HG02884 (cell line): ENCODE results near the gene ADGRD2.

Experiments
- ATAC-seq: cut with Tn5 transposase; IDR thresholded peaks from one replicate; pipeline ENCODE4 v1.9.1; 2021; ENCODE audit warnings: mild to moderate bottlenecking, moderate library complexity; ENCODE audit not compliant: unreplicated experiment

The ADGRD2 gene

DNA sequence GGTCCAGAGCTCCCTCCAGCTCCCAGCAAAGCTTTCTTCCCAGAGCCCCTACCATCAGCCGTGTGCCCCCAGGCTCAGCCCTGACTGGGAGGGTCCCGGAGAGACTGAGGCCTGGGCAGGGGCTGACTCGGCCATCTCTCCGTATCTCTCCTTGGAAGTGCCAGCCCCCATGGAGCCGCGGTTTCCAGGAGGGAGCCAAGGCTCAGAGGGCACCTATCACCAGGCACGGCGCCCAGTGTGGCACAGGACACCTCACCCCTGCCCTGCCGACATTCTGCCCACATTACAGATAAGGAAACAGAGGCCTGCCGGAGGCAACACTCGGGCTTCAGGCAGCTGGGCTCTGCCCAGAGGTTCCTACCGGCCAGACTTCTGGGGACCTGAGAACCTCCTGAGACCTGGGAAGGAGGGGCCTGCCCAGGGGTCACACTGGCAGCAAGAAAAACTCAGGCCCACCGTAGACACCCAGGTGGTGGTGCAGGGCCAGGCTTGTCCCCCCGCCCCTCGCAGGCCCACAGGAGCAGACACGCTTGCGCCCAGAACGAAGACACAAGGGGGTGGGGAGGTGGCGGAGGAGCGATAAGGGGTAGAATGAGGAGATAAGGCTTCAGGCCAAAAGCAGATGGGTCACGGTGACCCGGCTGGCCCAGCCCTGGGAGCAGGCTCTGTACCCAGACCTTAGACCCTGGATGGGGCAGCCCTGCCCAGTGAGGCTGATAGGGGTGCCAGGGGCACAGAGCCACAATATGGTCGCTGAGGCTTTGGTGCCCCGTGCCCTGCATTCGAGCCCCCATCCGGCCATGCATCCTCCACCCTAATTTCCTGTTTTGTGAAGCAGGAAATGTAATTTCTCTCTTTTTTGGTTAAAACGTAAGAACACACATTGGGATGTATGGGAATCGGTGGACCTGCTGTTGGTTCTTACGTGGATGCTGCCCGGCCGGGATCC lies 45.1 kb downstream of the ADGRD2 start:
- no peak for ATAC-seq

DNA sequence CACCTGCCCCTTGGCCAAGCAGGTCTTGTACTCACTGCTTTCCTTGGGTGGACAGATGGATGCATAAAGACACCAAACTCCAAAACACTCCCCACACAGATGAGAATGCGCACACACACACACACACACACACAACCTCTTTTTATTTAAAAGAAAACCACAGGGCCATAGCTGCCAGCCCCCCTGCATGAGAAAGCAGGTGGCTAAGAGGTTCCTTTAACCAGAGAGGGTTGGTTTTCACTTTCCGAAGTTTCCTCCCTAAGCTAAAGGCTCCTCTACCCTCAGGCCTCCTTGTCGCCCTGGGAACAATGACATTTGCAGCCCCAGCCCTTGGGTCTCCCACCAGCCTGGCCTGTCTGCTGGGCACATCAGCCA lies 45.8 kb downstream of the ADGRD2 start:
- no peak for ATAC-seq

DNA sequence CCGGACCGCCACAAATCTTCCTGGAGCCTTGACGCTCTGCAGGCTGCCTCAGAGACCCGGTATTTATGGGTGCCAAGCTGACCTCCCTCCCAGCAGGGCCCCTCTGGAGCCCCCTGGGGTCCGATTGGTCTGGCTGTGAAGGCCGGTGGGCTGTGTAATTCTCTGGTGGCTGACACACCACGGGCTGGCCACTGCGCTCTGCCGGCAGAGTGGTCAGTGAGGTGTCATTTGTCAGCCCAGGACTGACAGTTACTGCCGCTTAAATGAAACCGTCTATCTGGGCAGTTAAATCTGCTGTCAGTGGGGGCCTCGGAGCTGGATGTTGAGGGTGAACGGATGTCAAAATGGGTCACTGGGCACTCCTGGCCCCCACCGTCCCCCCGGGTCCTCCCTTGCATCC lies 46.2 kb downstream of the ADGRD2 start:
- ATAC-seq: no peak

DNA sequence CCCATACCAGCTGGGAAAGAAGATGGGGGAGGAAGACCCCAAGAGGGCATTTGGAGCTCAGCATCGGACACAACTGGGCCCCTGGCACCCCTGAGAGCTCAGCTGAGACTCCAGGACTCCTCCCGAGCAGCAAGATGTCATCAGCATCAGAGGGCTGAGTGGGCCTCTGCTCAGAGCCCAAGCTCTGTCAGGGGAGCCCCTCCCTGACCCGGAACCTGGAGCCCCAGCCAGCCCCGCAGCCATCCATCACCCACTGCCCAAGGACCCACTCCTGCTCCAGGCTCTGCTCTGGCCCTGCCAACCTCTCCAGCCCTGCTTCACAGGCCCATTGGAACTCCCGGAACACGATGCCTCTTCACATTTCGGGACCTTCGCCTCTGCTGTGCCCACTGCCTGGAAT lies 47.2 kb downstream of the ADGRD2 start:
- no peak for ATAC-seq

DNA sequence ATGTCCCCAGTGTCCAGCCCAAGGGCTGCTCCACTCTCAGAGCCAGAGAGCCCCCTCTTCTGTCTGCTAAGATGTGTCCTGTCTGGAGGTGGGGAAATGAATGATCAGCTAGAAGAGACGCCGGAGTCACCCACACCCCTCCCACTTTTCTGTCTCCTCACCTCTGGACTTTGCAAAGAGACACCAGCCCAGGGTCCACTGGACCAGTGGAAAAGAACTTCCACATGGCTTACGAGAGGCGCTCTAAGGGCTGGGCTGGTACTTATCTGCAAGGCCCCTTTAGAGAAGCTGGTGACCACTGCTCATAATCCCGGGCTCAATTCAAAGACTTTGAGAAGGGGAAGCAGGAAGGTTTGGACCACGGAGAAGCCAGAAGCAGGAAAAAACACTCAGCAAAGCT lies 47.8 kb downstream of the ADGRD2 start:
- no peak for ATAC-seq

DNA sequence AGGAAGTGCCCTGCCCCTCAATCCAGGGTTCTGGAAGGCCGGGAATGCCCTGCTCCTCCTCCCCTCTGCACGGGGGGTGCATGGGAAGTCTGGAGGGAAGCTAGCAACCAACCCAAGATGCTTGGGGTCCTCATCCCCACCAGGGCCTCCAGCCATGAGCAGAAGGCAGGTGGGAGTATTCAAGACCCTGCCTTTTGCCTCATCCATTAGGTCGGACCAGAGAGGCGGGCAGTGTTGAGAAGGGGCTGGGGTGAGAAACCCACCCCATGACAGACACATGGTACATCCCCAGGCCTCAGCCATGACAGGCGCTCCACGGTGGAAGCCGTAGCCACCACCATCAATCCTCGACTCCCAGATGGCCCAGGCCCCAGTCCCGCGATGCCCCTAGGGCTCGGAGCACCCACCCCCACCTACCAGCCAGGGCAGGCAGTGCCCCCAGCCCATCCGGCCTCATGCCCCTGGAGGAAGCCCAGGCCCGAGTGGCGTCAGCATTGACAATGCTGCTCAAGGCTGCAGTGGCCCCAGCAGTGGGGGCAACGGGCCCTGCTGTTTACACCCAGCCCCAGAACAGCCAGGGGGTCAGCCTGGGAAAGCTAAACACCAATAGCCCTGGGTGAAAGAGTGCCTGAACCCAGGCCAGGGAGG lies 48.4 kb downstream of the ADGRD2 start:
- no peak for ATAC-seq

DNA sequence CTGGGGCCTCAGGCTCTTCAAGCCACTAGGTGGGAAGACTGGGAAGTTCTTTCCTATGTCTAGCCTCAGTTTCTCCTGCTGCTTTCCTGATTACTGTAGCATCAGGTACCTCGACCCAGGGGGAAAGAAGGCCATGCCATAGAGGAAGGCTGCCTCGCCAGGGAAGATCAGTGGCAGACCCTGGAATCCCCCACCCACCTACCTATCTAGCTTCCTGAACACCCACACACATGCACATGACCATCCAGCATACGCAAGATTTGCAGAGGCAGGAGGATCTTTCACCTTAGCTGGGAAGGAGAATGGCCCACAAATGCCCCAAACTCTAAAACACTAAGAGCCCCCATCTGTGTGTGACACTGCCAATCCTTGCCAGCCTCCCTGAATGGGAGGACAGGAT lies 49.0 kb downstream of the ADGRD2 start:
- ATAC-seq: no peak

DNA sequence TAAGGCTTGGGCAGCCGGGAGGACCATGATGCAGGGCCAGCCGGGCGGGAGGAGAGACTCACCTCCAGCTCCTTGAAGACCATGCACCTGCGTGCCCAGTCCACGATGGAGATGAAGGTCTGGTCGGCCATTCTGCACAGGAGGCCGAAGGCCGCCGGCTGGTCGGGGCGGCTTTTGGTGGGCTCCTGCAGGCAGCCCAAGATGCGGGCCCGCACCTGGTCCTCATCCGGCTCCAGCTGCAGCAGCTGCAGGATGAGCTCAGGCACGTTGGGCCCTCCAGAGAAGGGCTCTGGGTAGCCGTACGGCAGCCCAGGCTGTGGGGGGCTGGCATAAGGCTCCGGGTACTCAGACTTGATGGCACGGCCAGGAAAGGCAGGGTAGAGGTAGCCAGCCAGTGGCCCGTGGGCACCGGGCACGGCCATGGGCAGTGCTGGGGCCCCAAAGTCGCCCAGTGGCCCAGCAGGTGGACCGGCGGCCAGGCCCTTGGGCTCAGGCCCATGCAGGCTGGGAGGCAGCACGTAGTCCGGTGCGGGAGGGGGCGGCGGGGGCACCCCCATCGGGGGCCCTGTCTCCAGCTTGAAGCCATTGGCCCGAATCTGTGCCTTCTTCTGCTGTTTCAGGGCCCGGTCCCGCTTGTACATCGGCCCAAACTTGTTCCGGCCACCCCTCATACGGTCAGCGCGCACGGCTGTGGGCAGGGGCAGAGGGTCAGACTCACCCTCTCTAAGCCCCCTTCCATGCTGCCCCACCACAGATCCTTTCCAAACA lies 50.0 kb downstream of the ADGRD2 start:
- no peak for ATAC-seq

DNA sequence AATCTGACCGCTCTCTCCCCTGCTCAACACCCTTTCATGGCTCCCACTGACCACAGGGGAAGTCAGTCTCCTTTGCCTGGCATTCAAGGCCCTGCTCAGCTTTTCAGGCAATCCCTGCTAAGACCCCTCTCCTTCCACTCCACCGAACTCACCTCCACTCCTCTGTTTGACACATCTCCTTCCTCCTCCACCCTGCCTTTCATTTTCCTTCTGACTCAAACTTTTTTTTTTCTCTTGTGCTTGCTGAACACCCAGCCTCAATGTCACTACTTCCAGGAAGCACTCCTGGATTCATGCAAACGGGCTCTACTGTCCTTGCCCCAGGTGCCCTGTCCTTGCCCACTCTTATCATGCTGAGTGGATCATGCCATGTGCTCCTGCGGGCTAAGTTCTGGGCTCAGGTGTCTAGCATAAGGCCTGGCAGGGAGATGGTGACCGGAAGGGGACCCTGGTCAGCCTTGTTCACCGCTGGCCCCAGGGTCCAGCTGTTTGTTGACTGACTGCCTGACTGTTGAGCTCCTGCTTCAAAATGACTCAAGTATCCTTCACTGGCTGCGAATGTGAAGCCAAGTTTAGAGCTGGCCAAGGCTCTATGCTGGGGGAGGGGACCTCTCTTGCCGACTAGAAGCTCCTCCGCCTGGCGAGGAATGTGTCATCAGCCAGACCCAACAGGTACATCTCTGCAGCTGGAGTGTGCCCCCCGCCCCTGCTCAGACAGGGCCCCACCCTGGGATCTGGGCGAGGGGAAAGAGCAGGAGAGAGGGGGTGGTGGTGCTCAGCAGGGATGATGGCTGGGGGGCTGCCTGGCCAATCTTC lies 50.8 kb downstream of the ADGRD2 start:
- no peak for ATAC-seq

DNA sequence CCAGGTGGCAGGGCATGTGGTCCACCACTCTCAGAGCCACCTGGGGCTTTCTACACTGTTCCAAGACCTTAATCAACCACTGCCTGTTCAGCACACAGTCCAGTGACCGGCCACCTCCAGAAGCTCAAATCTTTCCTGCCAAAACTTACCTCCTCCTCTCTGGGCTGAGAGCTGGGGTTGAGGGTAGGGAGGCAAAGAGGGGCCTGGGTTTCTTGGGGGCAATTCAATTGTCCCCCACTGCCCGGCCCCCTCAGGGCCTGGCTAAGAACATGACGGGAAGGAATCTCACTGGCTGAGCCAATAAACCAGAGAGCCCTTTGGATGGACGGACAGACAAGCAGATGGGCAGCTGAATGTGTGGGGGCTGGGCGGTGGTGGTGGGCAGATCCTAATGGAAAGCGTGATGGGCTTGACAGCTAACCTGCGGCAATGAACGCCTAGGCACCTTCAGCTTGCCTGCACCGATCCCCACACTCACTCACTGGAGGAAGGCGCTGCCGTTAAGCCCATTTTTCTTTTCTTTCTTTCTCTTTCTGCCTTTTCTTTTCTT lies 51.6 kb downstream of the ADGRD2 start:
- no peak for ATAC-seq

DNA sequence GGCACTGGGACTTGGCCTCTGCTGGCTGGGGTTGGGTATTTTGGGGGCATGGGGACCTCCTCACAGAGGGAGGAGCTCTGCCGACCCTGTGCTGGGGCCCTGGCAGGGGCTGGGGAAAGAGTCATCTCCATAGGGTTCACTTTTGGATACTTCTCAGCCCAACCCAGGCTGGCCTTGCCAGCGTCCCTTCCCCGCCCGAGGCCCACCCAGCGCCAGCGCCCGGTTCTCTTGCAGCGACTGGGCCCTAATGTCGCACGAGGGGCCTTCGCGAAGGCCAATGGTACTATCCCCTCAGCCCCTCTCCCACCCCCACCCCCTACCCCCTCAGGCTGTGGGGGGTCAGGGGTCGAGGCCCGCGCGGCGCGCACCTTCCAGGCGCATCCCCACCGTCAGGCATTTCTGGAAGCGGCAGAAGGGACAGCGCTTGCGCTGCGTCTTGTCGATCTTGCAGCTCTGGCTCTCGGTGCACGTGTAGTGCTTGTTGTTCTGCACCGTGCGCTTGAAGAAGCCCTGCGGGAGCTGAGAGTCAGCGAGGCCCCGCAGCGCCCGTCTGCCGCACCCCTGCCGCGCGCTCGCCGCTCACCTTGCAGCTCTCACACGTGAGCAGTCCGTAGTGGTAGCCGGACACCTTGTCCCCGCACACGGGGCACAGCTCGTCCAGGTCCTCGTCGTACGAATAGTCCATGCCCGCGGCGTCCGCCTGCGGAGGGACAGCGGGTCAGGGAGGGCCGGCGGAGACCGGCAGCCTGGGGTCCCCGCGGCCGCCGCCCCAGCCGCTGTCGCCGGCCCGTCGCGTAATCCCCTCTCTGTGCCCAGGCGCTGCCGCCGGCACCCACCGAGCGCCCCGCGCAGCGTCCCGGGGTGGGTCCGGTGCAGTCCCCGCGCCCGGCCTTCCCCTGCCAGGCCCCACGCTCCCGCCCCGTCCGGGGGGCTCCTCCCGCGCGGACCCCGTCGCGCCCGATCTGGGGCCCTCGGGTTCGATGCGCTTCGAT lies 52.8 kb downstream of the ADGRD2 start:
- no peak for ATAC-seq

DNA sequence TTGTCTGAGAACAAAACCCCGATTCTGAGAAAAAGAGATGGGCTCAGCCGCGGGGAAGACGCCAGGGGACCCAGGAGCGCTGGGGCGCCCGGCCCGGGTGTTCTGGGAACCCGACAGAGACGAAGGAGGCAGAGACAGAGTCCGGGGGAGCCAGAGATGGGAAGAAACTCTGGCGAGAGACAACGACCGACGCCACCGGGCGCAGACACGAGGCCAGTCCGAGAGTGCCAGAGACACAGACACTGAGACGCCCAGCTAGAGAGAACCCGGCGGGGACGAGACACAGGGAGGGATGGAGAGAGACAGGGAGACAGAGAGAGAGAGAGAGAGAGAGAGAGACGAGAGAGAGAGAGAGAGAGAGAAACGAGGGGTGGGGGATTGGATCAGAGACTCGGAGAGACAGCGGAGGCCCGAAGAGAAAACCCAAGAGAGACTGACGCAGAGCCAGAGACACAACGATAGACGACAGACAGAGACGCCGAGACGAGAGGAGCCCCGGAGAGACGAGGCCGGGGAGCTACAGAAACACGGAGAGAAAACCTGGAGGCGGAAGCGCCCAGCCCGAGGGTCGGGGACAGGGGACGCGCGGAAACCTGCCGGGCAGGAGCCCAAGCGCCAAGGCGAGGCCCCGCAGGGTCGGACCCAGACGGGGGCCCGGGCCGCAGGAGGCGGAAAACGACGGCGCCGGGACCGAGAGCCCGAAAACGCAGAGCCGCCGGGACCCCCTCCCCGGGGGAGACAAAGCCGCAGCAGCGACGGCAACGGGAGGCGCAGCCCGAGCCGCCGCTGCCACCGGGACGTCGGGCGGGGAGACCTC lies 53.7 kb downstream of the ADGRD2 start:
- ATAC-seq: no peak

DNA sequence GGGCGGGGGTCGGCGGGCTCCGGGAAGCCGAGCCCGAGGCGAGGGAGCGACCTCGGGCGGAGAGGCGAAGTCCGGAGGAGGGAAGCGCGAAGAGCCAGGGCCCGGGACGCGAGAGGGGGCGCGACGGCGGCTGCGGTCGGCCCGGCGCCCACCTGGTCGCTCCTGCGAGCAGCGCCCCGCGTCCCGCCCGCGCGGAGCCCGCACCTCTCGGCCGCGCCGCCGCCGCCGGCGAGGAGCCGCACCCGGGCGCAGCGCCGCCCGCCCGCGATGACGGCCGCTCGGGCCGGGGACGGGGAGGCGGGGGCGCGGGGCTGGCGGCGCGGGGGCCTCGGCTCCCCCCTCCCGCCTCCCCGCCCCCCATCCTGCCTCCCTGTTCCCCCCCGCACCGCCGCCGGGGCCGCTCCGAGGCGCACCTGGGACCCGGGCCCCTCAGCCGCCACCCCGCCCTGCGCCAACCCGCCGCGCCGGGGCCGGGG lies 54.3 kb downstream of the ADGRD2 start:
- no peak for ATAC-seq

DNA sequence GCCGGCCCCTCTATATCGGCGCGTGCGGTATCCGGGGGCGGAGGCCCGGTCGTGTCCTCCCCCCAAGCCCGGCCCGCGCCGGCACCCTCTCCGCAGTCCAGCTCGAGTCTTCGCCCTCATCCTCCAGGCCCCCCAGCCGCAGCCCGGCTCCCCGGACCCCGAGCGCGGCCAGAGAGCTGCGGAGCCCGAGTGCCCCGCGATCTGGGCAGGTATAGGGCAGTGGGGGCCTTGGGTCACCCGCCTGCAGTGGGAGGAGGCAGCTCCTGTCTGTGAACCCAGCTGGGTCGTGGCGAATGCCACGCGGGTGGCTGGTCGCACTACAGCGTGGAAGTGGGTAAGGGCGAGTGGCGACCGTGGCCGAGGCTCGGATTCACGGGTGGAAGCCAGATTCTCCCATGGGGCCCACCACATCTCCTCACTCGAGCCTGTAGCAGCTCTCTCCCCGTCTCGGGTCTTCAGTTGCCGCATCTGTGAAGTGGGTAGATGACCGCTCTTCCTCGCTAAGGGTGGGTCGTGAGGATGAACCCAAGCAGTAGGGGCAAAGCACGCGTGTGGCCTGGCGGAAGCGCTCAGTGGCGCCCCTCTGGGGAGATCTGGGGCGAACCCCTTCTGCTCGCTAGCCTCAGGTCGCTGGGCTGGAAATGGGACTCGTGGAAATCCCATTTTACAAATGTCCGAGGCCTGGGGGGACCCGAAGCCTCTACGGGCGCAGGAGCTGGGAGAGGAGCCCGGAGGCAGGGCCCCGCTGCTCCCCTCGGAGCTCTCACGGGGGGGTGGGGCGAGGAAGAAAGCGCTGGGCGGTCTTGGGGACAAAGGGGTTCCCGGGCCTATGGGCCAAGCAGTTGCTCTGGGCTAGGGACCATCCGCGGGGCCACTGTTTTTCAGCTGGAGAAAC lies 55.0 kb downstream of the ADGRD2 start:
- no peak for ATAC-seq

DNA sequence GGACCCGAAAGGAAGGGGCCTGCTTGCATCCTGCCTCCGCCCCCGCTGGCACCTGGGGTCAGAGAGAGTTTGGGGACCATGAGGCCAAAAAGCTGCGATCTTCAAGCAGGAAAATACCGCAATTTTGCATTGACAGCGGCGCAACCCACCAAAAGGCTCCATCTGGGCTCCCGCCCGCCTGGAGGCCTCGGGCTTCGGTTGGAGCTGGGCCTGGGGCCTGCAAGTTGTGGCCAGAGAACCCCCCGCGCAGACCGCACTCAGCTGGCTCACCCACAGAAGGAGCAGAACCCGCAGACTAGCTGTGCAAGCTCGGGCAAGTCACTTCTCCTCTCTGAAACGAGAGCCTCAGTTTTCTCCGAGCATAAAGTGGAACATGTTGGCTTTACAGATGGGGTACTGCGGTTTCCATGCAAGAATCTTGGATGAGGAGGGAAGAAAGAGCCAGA lies 55.7 kb downstream of the ADGRD2 start:
- ATAC-seq: no peak

DNA sequence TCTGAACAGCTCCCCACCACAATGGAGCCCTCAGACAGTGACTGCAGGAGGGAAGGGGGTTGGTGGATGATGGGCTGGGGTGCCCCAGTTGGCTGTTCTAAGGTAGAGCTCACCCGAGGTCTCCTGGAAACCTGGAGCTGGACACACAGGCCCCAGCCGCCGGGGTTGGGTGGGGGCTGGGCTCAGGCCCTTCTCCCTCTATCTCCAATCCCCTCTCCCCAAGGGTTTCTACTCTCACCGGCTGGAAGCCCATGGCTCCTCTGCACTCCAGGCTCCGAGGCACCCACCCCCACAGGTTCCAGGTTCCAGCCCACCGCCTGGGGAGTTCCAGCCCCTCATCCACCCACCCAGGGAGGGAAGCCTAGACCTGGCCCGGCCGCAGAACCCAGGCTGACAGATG lies 56.2 kb downstream of the ADGRD2 start:
- no peak for ATAC-seq
